A673 (cell line): ENCODE measurements around the gene SLC25A53. TPM values are rescaled to one million over a fixed set of nuclear protein-coding genes. Genes with fewer than 3 reads are reported as not detected.

Experiments used
- BruUV-seq: library from RNA; stranded (reverse); fragments of 400-500 nt; replicated peaks from 2 replicates; lab custom pipeline; 2021; lab: Mats Ljungman, UMichigan
- CTCF ChIA-PET: fragments of 300-600 bp; sonication (Branson Sonifier 250); formaldehyde crosslinking; loops from one replicate; lab custom pipeline; 2022; ENCODE audit warnings: antibody characterized with exemption; lab: Charles Lee
- POLR2A ChIA-PET: fragments of 300-600 bp; sonication (Branson Sonifier 250); formaldehyde crosslinking; loops from one replicate; lab custom pipeline; 2022; ENCODE audit warnings: antibody characterized with exemption; ENCODE audit not compliant: low non-redundant PET; lab: Charles Lee
- DNase-seq: peaks from one replicate; pipeline ENCODE4 v3.0.0-alpha.2; 2015; ENCODE audit warnings: low spot score
- H3K27ac ChIP-seq: fragments of 200-600 bp; sonication (generic); 2 replicates; pipeline ENCODE4 v1.5.1; 2016; ENCODE audit warnings: mixed run types, low read depth, mild to moderate bottlenecking, mixed read lengths, antibody characterized with exemption, low read length; ENCODE audit not compliant: poor library complexity, severe bottlenecking
- H3K27me3 ChIP-seq: fragments of 200-600 bp; sonication (generic); replicated peaks from 2 replicates; pipeline ENCODE4 v1.6.1; 2017; ENCODE audit warnings: mixed run types, low read depth, mild to moderate bottlenecking, mixed read lengths, antibody characterized with exemption, low read length; ENCODE audit not compliant: insufficient read depth, poor library complexity
- H3K36me3 ChIP-seq: fragments of 200-600 bp; sonication (generic); 2 replicates; pipeline ENCODE4 v1.6.1; 2016; ENCODE audit warnings: mixed run types, mild to moderate bottlenecking, mixed read lengths, antibody characterized with exemption, low read length; ENCODE audit not compliant: insufficient read depth, poor library complexity, severe bottlenecking
- H3K4me1 ChIP-seq: fragments of 200-600 bp; sonication (generic); 2 replicates; pipeline ENCODE4 v1.6.1; 2017; ENCODE audit warnings: mixed run types, mild to moderate bottlenecking, mixed read lengths, antibody characterized with exemption, low read length; ENCODE audit not compliant: insufficient read depth, poor library complexity, severe bottlenecking
- H3K4me3 ChIP-seq: fragments of 200-600 bp; sonication (generic); 2 replicates; pipeline ENCODE4 v1.5.1; 2016; ENCODE audit warnings: low read depth, mixed run types, mild to moderate bottlenecking, mixed read lengths, low read length; ENCODE audit not compliant: poor library complexity, severe bottlenecking
- H3K9me3 ChIP-seq: fragments of 200-600 bp; sonication (generic); 2 replicates; pipeline ENCODE4 v1.6.1; 2016; ENCODE audit warnings: mixed run types, low read depth, mild to moderate bottlenecking, mixed read lengths, antibody characterized with exemption, low read length; ENCODE audit not compliant: poor library complexity, severe bottlenecking
- CTCF ChIP-seq: fragments of 300-800, 200-600 bp; sonication (generic); conservative IDR thresholded peaks from 2 replicates; pipeline ENCODE4 v1.5.1; 2017; ENCODE audit warnings: low read depth, mild to moderate bottlenecking, antibody characterized with exemption, low read length, moderate library complexity, mixed read lengths
- EZH2 ChIP-seq: fragments of 200-600 bp; sonication (generic); IDR thresholded peaks from 2 replicates; pipeline ENCODE4 v1.6.1; 2017; ENCODE audit warnings: borderline replicate concordance, low read depth, mild to moderate bottlenecking, mixed read lengths, antibody characterized with exemption, low read length; ENCODE audit not compliant: poor library complexity, severe bottlenecking
- intact Hi-C: fragments of 100-400 bp; cut with micrococcal nuclease; formaldehyde crosslinking; loops from one replicate; pipeline ENCODE4 v1.10.0; 2022; ENCODE audit not compliant: unreplicated experiment
- total RNA-seq: library from RNA; stranded (reverse); gene quantifications from 2 replicates; pipeline ENCODE4 v1.2.3, GENCODE V29; 2021

SLC25A53 gene
- total RNA-seq, 1 experiment from 2014 or later: 3.4 TPM

- H3K9me3 ChIP-seq: no peaks in the 10 kb centered on the region
- BruUV-seq: no TSS peak
- H3K27ac ChIP-seq: no peak overlapping the region
- TF ChIP-seq EZH2 (no peak), CTCF (no peak)
- no peak overlapping the region for H3K4me3 ChIP-seq
- intact Hi-C loops: no loop called here
- no peaks in the 10 kb centered on the region for H3K4me1 ChIP-seq
- no peak for DNase-seq
- H3K27me3 ChIP-seq: peaks cover 3% of the 10 kb centered on the region
- peaks cover 14% of the 10 kb centered on the region for H3K36me3 ChIP-seq
- ChIA-PET CTCF (no interaction called here), POLR2A (no interaction called here)
These were observed 31.1 kb upstream of the SLC25A53 start for GRCh38 chrX:104187931-104188330.

- no peak overlapping the region for H3K4me3 ChIP-seq
- no peaks in the 10 kb centered on the region for H3K9me3 ChIP-seq
- ChIA-PET CTCF (no interaction called here), POLR2A (interaction anchor here (0.5 kb wide), 1 partner anchor 16 kb away, joined by 15 read pairs; no protein-coding TSS in a partner anchor)
- no peak for DNase-seq
- peaks cover 10% of the 10 kb centered on the region for H3K36me3 ChIP-seq
- H3K27ac ChIP-seq: no peak overlapping the region
- BruUV-seq: no TSS peak
- intact Hi-C loops: no loop called here
- no peaks in the 10 kb centered on the region for H3K4me1 ChIP-seq
- H3K27me3 ChIP-seq: peaks cover 3% of the 10 kb centered on the region
- TF ChIP-seq EZH2 (no peak), CTCF (no peak)
These were observed 26.9 kb upstream of the SLC25A53 start for GRCh38 chrX:104183685-104184084.

GRCh38 chrX:104173841-104174240 is 17.0 kb upstream of the SLC25A53 start:
- ChIA-PET POLR2A (no interaction called here), CTCF (no interaction called here)
- TF ChIP-seq CTCF: no peak
- no peak for TF ChIP-seq EZH2
- H3K4me3 ChIP-seq: no peak overlapping the region
- H3K27ac ChIP-seq: no peak overlapping the region
- no peak for DNase-seq
- BruUV-seq: no TSS peak
- no peaks in the 10 kb centered on the region for H3K4me1 ChIP-seq
- H3K9me3 ChIP-seq: no peaks in the 10 kb centered on the region
- no peaks in the 10 kb centered on the region for H3K36me3 ChIP-seq
- H3K27me3 ChIP-seq: no peaks in the 10 kb centered on the region
- intact Hi-C loops: no loop called here
